NCI-H2107 (cell line): Measurements from ENCODE around the gene SMARCAL1.

Experiments
- DNase-seq: peaks from one replicate; lab custom pipeline; 2025; lab: John Stamatoyannopoulos, UW

Gene SMARCAL1

GRCh38 chr2:216428618-216429350, 16.5 kb downstream of the SMARCAL1 start:
- DNase-seq = peak; percentile 64

- DNase-seq = no peak
Measured at GRCh38 chr2:216429428-216429827, 17.1 kb downstream of the SMARCAL1 start.

- no peak for DNase-seq
Measured at GRCh38 chr2:216430811-216431530, 18.7 kb downstream of the SMARCAL1 start.

- DNase-seq = no peak
Measured at GRCh38 chr2:216431531-216431856, 19.2 kb downstream of the SMARCAL1 start.

- no peak for DNase-seq
Measured at GRCh38 chr2:216436383-216436782, 24.1 kb downstream of the SMARCAL1 start.

- no peak for DNase-seq
Measured at GRCh38 chr2:216441308-216442010, 29.2 kb downstream of the SMARCAL1 start.

- no peak for DNase-seq
Measured at GRCh38 chr2:216445501-216445900, 33.2 kb downstream of the SMARCAL1 start.

- DNase-seq = no peak
Measured at GRCh38 chr2:216446343-216446742, 34.1 kb downstream of the SMARCAL1 start.

GRCh38 chr2:216447293-216447692, 35.0 kb downstream of the SMARCAL1 start:
- DNase-seq = no peak

- no peak for DNase-seq
Measured at GRCh38 chr2:216448829-216449228, 36.5 kb downstream of the SMARCAL1 start.

GRCh38 chr2:216450346-216450745, 38.1 kb downstream of the SMARCAL1 start:
- DNase-seq = no peak

GRCh38 chr2:216450784-216451183, 38.5 kb downstream of the SMARCAL1 start:
- DNase-seq = no peak

GRCh38 chr2:216453955-216454614, 41.8 kb downstream of the SMARCAL1 start:
- DNase-seq = no peak

- no peak for DNase-seq
Measured at GRCh38 chr2:216463148-216463547, 50.9 kb downstream of the SMARCAL1 start.

- no peak for DNase-seq
Measured at GRCh38 chr2:216464104-216464720, 51.9 kb downstream of the SMARCAL1 start.

GRCh38 chr2:216465579-216466195, 53.4 kb downstream of the SMARCAL1 start:
- no peak for DNase-seq

GRCh38 chr2:216467845-216468244, 55.6 kb downstream of the SMARCAL1 start:
- no peak for DNase-seq

GRCh38 chr2:216469661-216470060, 57.4 kb downstream of the SMARCAL1 start:
- DNase-seq = no peak

GRCh38 chr2:216473187-216473586, 60.9 kb downstream of the SMARCAL1 start:
- DNase-seq = no peak

- DNase-seq = no peak
Measured at GRCh38 chr2:216474925-216475670, 62.8 kb downstream of the SMARCAL1 start.

- DNase-seq = no peak
Measured at GRCh38 chr2:216475767-216476166, 63.5 kb downstream of the SMARCAL1 start.
